OCI-LY3 (cell line): ENCODE results near the gene CHDH.

ENCODE experiments used
- CTCF ChIP-seq: fragments of 200-600, 300-600 bp; sonication (generic); IDR thresholded peaks from 2 replicates; pipeline ENCODE4 v1.5.1; 2014; ENCODE audit warnings: antibody characterized with exemption, low read length, low read depth
- EZH2phosphoT487 ChIP-seq: fragments of 200-600 bp; shearing (Covaris generic); IDR thresholded peaks from 2 replicates; pipeline ENCODE4 v1.6.1; 2018; ENCODE audit warnings: antibody characterized with exemption, mixed run types, low read depth

DNA sequence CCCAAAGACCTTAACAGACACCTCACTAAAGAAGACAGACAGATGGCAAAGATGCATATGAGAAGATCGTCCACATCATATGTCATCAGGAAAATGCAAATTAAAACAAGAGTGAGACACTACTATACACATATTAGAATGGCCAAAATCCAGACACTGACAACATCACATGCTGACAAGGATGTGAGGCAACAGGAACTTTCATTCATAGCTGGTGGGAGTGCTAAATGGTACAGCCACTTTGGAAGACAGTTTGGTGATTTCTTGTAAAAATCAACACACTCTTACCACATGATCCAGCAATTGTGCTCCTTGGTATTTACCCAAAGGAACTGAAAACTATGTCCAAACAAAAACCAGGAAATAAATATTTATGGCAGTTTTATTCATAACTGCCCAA lies 17.6 kb downstream of the CHDH start:
- no peak for TF ChIP-seq CTCF
- TF ChIP-seq EZH2phosphoT487 = no peak
